KBM-7 (cell line): ENCODE data around the gene FLRT1.

Source experiments
- DNase-seq: peaks from one replicate; pipeline ENCODE4 v3.0.0-alpha.2; 2015
- in situ Hi-C: fragments of 300-500 bp; cut with MboI; formaldehyde crosslinking; loops from 2 replicates; pipeline ENCODE4 v1.14.3; 2020; ENCODE audit warnings: low sequenced_read_pairs, low pct_unique_long_range_greater_than_20kb, mixed read lengths

The FLRT1 gene

GRCh38 chr11:64035576-64035975, at the start of gene FLRT1:
FLRT1 (plus strand) TSS chr11:64035931; CDS start chr11:64116268, 80,337 bp downstream.
- DNase-seq = no peak
- in situ Hi-C loops = no loop called here

GRCh38 chr11:63986156-63986931, 49.4 kb upstream of the FLRT1 start, which contains the start of gene OTUB1:
OTUB1 (plus strand) TSS chr11:63986438; CDS start chr11:63986457, 19 bp downstream.
- in situ Hi-C loops = no loop called here
- DNase-seq = peak; percentile 91

- DNase-seq = no peak
- in situ Hi-C loops = no loop called here
Observed at GRCh38 chr11:63986932-63987513, 48.7 kb upstream of the FLRT1 start.

GRCh38 chr11:63991558-63991957, 44.2 kb upstream of the FLRT1 start:
- DNase-seq = no peak
- in situ Hi-C loops = no loop called here

GRCh38 chr11:63993100-63993499, 42.6 kb upstream of the FLRT1 start:
- DNase-seq = no peak
- in situ Hi-C loops = no loop called here

- DNase-seq = no peak
- in situ Hi-C loops = no loop called here
Observed at GRCh38 chr11:63993993-63994392, 41.7 kb upstream of the FLRT1 start.

GRCh38 chr11:63996512-63996911, 39.2 kb upstream of the FLRT1 start:
- DNase-seq = no peak
- in situ Hi-C loops = no loop called here

- DNase-seq = no peak
Observed at GRCh38 chr11:63997104-63997700, 38.5 kb upstream of the FLRT1 start.

GRCh38 chr11:63997801-63998337, 37.9 kb upstream of the FLRT1 start:
- DNase-seq = no peak
- in situ Hi-C loops = no loop called here

More at GRCh38 chr11:63997104-63997700, 38.5 kb upstream of the FLRT1 start:
- in situ Hi-C loops = no loop called here

GRCh38 chr11:63998558-63999348, 37.0 kb upstream of the FLRT1 start:
- DNase-seq = no peak
- in situ Hi-C loops = no loop called here

- no peak for DNase-seq
- in situ Hi-C loops = no loop called here
Observed at GRCh38 chr11:63999349-64000025, 36.2 kb upstream of the FLRT1 start.

- in situ Hi-C loops = no loop called here
- no peak for DNase-seq
Observed at GRCh38 chr11:64000026-64000739, 35.5 kb upstream of the FLRT1 start.

- in situ Hi-C loops = no loop called here
- no peak for DNase-seq
Observed at GRCh38 chr11:64000740-64001483, 34.8 kb upstream of the FLRT1 start.

- in situ Hi-C loops = no loop called here
- DNase-seq = no peak
Observed at GRCh38 chr11:64001484-64002420, 34.0 kb upstream of the FLRT1 start.

GRCh38 chr11:64003807-64004589, 31.7 kb upstream of the FLRT1 start:
- in situ Hi-C loops = no loop called here
- no peak for DNase-seq

- no peak for DNase-seq
- in situ Hi-C loops = no loop called here
Observed at GRCh38 chr11:64004590-64004984, 31.1 kb upstream of the FLRT1 start.
